Measurements from ENCODE around the gene MC4R. TPM values are rescaled to one million over a fixed set of nuclear protein-coding genes. Genes with fewer than 3 reads are reported as not detected.
A peak's percentile ranks its signal among the peaks of the same experiment; 100 is the strongest.

Gene MC4R
- total RNA-seq, 1 donor, result not detected

DNA sequence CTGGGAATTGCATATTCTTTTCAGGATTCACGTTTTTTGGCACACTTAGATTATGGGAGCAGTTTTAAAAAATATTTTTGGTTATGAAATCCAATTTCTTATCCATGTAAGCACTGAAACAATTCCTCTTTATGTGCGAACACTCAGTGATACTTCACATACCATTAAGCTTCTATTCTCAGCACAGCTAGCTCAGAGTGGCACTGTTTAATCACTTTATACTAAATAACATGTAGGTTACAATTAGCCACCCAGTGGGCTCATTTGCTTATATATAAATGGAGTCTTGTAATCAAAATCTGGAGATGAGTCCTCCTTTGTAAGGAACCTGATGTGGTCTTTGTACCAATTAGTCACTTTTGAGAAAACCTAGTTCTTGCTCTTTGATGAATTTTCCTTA is 11.3 kb upstream of the MC4R start:
- no peak overlapping the region for H2AFZ ChIP-seq (ENCODE audit: low read length)
- no peak for DNase-seq (ENCODE audit: insufficient read length, low spot score, missing footprints)
- H3K9me3 ChIP-seq (ENCODE audit: low read depth, low read length), result no peaks in the 10 kb centered on the region
- no peaks in the 10 kb centered on the region for H3K36me3 ChIP-seq (ENCODE audit: insufficient read depth, low read length)
- no peaks in the 10 kb centered on the region for H3K4me1 ChIP-seq (ENCODE audit: insufficient read depth, low read length)
- no peaks in the 10 kb centered on the region for H3K79me2 ChIP-seq (ENCODE audit: insufficient read depth, low read length)
- H3K27me3 ChIP-seq (ENCODE audit: insufficient read depth, low read length), result no peaks in the 10 kb centered on the region
- H3K4me2 ChIP-seq (ENCODE audit: insufficient read depth, low read length), result no peak overlapping the region
- H3K27ac ChIP-seq (ENCODE audit: low read depth, low read length), result no peak overlapping the region
- TF ChIP-seq, protein P1, sequence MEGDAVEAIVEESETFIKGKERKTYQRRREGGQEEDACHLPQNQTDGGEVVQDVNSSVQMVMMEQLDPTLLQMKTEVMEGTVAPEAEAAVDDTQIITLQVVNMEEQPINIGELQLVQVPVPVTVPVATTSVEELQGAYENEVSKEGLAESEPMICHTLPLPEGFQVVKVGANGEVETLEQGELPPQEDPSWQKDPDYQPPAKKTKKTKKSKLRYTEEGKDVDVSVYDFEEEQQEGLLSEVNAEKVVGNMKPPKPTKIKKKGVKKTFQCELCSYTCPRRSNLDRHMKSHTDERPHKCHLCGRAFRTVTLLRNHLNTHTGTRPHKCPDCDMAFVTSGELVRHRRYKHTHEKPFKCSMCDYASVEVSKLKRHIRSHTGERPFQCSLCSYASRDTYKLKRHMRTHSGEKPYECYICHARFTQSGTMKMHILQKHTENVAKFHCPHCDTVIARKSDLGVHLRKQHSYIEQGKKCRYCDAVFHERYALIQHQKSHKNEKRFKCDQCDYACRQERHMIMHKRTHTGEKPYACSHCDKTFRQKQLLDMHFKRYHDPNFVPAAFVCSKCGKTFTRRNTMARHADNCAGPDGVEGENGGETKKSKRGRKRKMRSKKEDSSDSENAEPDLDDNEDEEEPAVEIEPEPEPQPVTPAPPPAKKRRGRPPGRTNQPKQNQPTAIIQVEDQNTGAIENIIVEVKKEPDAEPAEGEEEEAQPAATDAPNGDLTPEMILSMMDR (IDR thresholded peaks at IDR 0.05; ENCODE audit: extremely low read depth, low read depth, low read length), result no peak
- H3K4me3 ChIP-seq (ENCODE audit: insufficient read depth, low read length), result no peak overlapping the region
- H4K20me1 ChIP-seq (ENCODE audit: insufficient read depth, low read length), result no peaks in the 10 kb centered on the region

DNA sequence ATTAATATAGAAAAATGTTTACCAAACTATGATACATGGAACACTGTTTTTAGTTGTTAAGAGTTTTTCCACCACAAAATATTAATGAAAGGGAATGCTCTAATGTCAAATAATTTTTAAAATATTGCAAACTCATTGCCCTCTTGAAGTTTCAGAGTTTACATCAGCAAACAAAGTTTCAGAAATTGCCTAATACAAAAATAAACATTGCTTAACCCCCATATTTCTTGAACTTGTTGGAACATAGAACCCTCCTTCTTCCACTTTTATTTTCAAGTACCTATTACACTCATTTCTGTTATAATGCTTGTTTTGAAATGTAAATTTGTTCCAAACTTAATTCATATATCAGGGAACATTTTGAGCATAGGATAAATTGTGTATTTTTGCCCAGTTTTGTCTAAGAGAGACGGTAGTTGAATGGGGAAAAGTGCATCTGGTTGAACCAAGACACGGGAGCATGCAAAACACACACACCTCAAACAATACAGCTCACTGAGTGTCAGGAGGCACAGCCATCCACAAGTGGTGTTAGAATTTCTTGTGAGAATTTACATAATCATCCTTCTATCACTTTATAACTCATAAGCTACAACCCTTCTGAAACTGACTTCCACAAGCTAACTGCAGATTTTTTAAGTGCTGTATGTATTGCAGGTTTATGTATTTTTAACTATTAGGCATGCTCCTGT is 5.3 kb upstream of the MC4R start:
- Histone ChIP-seq H3K79me2 (ENCODE audit: insufficient read depth, low read length) (no peaks in the 10 kb centered on the region), H3K36me3 (ENCODE audit: insufficient read depth, low read length) (no peaks in the 10 kb centered on the region), H4K20me1 (ENCODE audit: insufficient read depth, low read length) (no peaks in the 10 kb centered on the region), H3K27me3 (ENCODE audit: insufficient read depth, low read length) (no peaks in the 10 kb centered on the region), H3K27ac (ENCODE audit: low read depth, low read length) (no peak overlapping the region), H3K4me3 (ENCODE audit: insufficient read depth, low read length) (no peak overlapping the region), H3K9me3 (ENCODE audit: low read depth, low read length) (no peaks in the 10 kb centered on the region), H2AFZ (ENCODE audit: low read length) (no peak overlapping the region), H3K4me1 (ENCODE audit: insufficient read depth, low read length) (no peaks in the 10 kb centered on the region), H3K4me2 (ENCODE audit: insufficient read depth, low read length) (no peak overlapping the region)
- DNase-seq (ENCODE audit: insufficient read length, low spot score, missing footprints), result no peak
- TF ChIP-seq, protein P1 (IDR thresholded peaks at IDR 0.05; ENCODE audit: extremely low read depth, low read depth, low read length), result no peak

DNA sequence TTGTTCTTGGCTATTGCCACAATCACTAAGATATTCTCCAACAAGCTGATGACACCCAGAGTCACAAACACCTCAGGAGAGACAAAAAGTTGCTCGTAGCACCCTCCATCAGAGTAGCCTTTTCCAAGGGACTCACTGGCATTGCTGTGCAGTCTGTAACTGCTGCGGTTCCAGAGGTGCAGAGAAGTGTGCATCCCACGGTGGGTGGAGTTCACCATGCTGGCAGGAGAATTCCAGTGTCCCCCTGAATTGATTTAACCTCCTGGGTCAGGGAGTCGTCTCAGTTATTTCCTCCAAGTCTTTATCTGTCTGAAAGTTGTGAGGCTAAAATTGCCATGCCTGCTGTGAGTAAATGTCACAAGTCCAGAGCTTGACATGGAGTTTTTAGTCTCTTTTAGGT is 443 bp downstream of the MC4R start:
- H3K27me3 ChIP-seq (ENCODE audit: insufficient read depth, low read length), result no peaks in the 10 kb centered on the region
- peak overlapping the region; percentile 72 for H3K4me2 ChIP-seq (ENCODE audit: insufficient read depth, low read length)
- peak overlapping the region; percentile 80 for H2AFZ ChIP-seq (ENCODE audit: low read length)
- H3K27ac ChIP-seq (ENCODE audit: low read depth, low read length), result no peak overlapping the region
- peaks cover 3% of the 10 kb centered on the region for H3K4me1 ChIP-seq (ENCODE audit: insufficient read depth, low read length)
- H3K36me3 ChIP-seq (ENCODE audit: insufficient read depth, low read length), result no peaks in the 10 kb centered on the region
- H3K4me3 ChIP-seq (ENCODE audit: insufficient read depth, low read length), result no peak overlapping the region
- no peaks in the 10 kb centered on the region for H4K20me1 ChIP-seq (ENCODE audit: insufficient read depth, low read length)
- no peaks in the 10 kb centered on the region for H3K79me2 ChIP-seq (ENCODE audit: insufficient read depth, low read length)
- no peaks in the 10 kb centered on the region for H3K9me3 ChIP-seq (ENCODE audit: low read depth, low read length)
- no peak for DNase-seq (ENCODE audit: insufficient read length, low spot score, missing footprints)
- TF ChIP-seq, protein P1 (IDR thresholded peaks at IDR 0.05; ENCODE audit: extremely low read depth, low read depth, low read length), result no peak

DNA sequence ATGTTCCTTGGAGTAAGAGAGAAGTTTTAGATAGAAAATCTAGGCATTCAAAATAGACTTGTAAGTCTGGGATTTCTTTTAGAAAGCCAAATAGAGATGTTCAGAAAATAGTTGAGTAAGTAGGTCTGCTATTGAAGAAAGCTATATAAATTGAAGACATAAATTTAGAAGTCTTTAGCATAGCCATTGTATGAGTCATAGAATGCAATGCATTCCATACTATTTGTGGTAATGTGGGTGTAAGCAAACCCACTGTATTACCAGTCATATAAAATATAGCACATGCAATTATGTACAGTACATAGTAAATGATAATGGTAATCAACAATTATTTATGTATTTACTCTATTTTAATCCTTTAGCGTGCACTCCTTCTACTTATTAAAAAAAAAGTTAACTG is 14.1 kb downstream of the MC4R start:
- Histone ChIP-seq H3K4me3 (ENCODE audit: insufficient read depth, low read length) (no peak overlapping the region), H3K27ac (ENCODE audit: low read depth, low read length) (no peak overlapping the region), H3K36me3 (ENCODE audit: insufficient read depth, low read length) (no peaks in the 10 kb centered on the region), H4K20me1 (ENCODE audit: insufficient read depth, low read length) (no peaks in the 10 kb centered on the region), H2AFZ (ENCODE audit: low read length) (no peak overlapping the region), H3K27me3 (ENCODE audit: insufficient read depth, low read length) (no peaks in the 10 kb centered on the region), H3K79me2 (ENCODE audit: insufficient read depth, low read length) (no peaks in the 10 kb centered on the region), H3K9me3 (ENCODE audit: low read depth, low read length) (no peaks in the 10 kb centered on the region), H3K4me1 (ENCODE audit: insufficient read depth, low read length) (no peaks in the 10 kb centered on the region), H3K4me2 (ENCODE audit: insufficient read depth, low read length) (no peak overlapping the region)
- TF ChIP-seq, protein P1 (IDR thresholded peaks at IDR 0.05; ENCODE audit: extremely low read depth, low read depth, low read length), result no peak
- no peak for DNase-seq (ENCODE audit: insufficient read length, low spot score, missing footprints)

Measured in osteoblast (primary cell).